K562 (cell line): ENCODE data around the gene LAPTM5. TPM values are rescaled to one million over a fixed set of nuclear protein-coding genes. Genes with fewer than 3 reads are reported as not detected.

Experiments used
- FOXJ3 ChIP-seq: sonication (generic); formaldehyde crosslinking; IDR thresholded peaks from 2 replicates; pipeline ENCODE4 v1.4.0; 2020; ENCODE audit warnings: mild to moderate bottlenecking, missing genetic modification reagents
- FUS ChIP-seq: fragments of 200-400 bp; formaldehyde crosslinking; optimal IDR thresholded peaks from 2 replicates; pipeline ENCODE3; 2017; ENCODE audit warnings: low read depth, low read length
- HIVEP1 ChIP-seq: fragments of 250-450 bp; sonication (Bioruptor Pico); IDR thresholded peaks from 2 replicates; pipeline ENCODE4 v1.4.0; 2020; ENCODE audit warnings: mild to moderate bottlenecking
- KLF1 ChIP-seq: fragments of 450-650 bp; IDR thresholded peaks from 2 replicates; pipeline ENCODE4 v1.6.1; 2016; ENCODE audit warnings: missing genetic modification characterization, missing compliant biosample characterization
- MITF ChIP-seq: IDR thresholded peaks from 2 replicates; pipeline ENCODE4 v1.6.1; 2014; ENCODE audit warnings: antibody characterized with exemption
- NRF1 ChIP-seq, 2 experiments: fragments of 450-650 bp; IDR thresholded peaks in 1 of 2; conservative IDR thresholded peaks in 1 of 2; 2 replicates each; pipeline ENCODE4 v1.6.1; 2014; ENCODE audit warnings: mild to moderate bottlenecking in 2 of 2
- PRMT5 ChIP-seq: sonication (generic); formaldehyde crosslinking; IDR thresholded peaks from 2 replicates; pipeline ENCODE4 v1.5.0; 2020; ENCODE audit warnings: missing genetic modification reagents
- PTRF ChIP-seq: fragments of 450-650 bp; IDR thresholded peaks from 2 replicates; pipeline ENCODE4 v1.6.1; 2016; ENCODE audit warnings: mild to moderate bottlenecking, missing genetic modification characterization, missing compliant biosample characterization
- PTTG1 ChIP-seq: fragments of 450-650 bp; IDR thresholded peaks from 2 replicates; pipeline ENCODE4 v1.6.1; 2016; ENCODE audit warnings: low read depth, mild to moderate bottlenecking, missing genetic modification characterization, missing compliant biosample characterization
- SLC30A9 ChIP-seq: fragments of 250-450 bp; sonication (Bioruptor Pico); IDR thresholded peaks from 2 replicates; pipeline ENCODE4 v1.8.0; 2022; ENCODE audit warnings: mild to moderate bottlenecking, moderate library complexity
- SOX6 ChIP-seq: fragments of 450-650 bp; IDR thresholded peaks from 2 replicates; pipeline ENCODE4 v1.6.1; 2014; ENCODE audit warnings: mild to moderate bottlenecking
- SP1 ChIP-seq: sonication (generic); formaldehyde crosslinking; IDR thresholded peaks from 2 replicates; pipeline ENCODE4 v1.8.1; 2022; ENCODE audit warnings: mild to moderate bottlenecking, missing genetic modification reagents
- SRF ChIP-seq, 2 experiments: fragments of 250-450, 450-650 bp in 1 of 2; sonication (Bioruptor Pico) in 1 of 2; sonication (generic) in 1 of 2; formaldehyde crosslinking; IDR thresholded peaks; 2 replicates each; pipeline versions ENCODE4 v1.5.0 to v1.5.1; 2020 to 2022; ENCODE audit warnings: mild to moderate bottlenecking in 1 of 2, missing genetic modification reagents in 1 of 2
- STAT5B ChIP-seq: fragments of 250-450 bp; sonication (Bioruptor Pico); IDR thresholded peaks from 2 replicates; pipeline ENCODE4 v1.8.0; 2021; ENCODE audit warnings: mild to moderate bottlenecking, inconsistent platforms
- TAF9B ChIP-seq: fragments of 450-650 bp; IDR thresholded peaks from 2 replicates; pipeline ENCODE4 v1.6.1; 2018; ENCODE audit warnings: mild to moderate bottlenecking; ENCODE audit not compliant: partially characterized antibody
- TCF7 ChIP-seq: sonication (generic); IDR thresholded peaks from 2 replicates; pipeline ENCODE4 v1.6.1; 2016; ENCODE audit warnings: antibody characterized with exemption, borderline replicate concordance
- ZFP1 ChIP-seq: fragments of 450-650 bp; formaldehyde crosslinking; IDR thresholded peaks from 2 replicates; pipeline ENCODE4 v1.4.0; 2020; ENCODE audit warnings: mild to moderate bottlenecking, mixed read lengths
- ZNF280A ChIP-seq: fragments of 450-650 bp; IDR thresholded peaks from 2 replicates; pipeline ENCODE4 v1.6.1; 2018; ENCODE audit warnings: mild to moderate bottlenecking, low read depth; ENCODE audit not compliant: partially characterized antibody
- ZNF586 ChIP-seq: fragments of 450-650 bp; formaldehyde crosslinking; conservative IDR thresholded peaks from 2 replicates; pipeline ENCODE4 v1.4.0; 2020; ENCODE audit warnings: mild to moderate bottlenecking, moderate library complexity
- ZNF699 ChIP-seq: fragments of 250-450 bp; sonication (Bioruptor Pico); IDR thresholded peaks from 2 replicates; pipeline ENCODE4 v1.8.0; 2021; ENCODE audit warnings: mild to moderate bottlenecking, moderate library complexity; ENCODE audit not compliant: insufficient replicate concordance
- ZNF780A ChIP-seq: fragments of 250-450 bp; sonication (Bioruptor Pico); IDR thresholded peaks from 2 replicates; pipeline ENCODE4 v1.5.0; 2021; ENCODE audit warnings: mild to moderate bottlenecking
- polyA plus RNA-seq, 8 experiments: library from polyadenylated mRNA; depleted of rRNA in 4 of 8; stranded (reverse) in 5 of 8; unstranded in 3 of 8; fragments of >200 nt; fragmentation: Nextera tagmentation in 2 of 8; fragmentation: Illumina TruSeq in 1 of 8; extraction: Ambion mirVana in 2 of 8; extraction: Trizol in 1 of 8; gene quantifications; 2 replicates each; pipeline versions ENCODE4 v1.2.1 to v1.2.3, GENCODE V29; 2011 to 2014; ENCODE audit warnings: inconsistent platforms in 1 of 8, missing spikeins in 1 of 8
- total RNA-seq, 7 experiments: library from RNA; depleted of rRNA in 6 of 7; stranded (reverse); fragments of >200 nt in 6 of 7; fragmentation: Illumina TruSeq in 2 of 7; extraction: Trizol in 2 of 7; gene quantifications; 2 replicates each; pipeline versions ENCODE4 v1.2.1 to v1.2.3, GENCODE V29; 2011 to 2021; ENCODE audit warnings: low replicate concordance in 1 of 7
- TF ChIP-seq, protein P1 (sequence below): IDR thresholded peaks from 2 replicates; pipeline ENCODE4 v1.6.1; 2012; ENCODE audit warnings: low read depth, low read length, improper control_type of control experiment, borderline replicate concordance
- TF ChIP-seq, protein P2 (sequence below): fragments of 450-650 bp; formaldehyde crosslinking; IDR thresholded peaks from 2 replicates; pipeline ENCODE4 v1.4.0; 2022; ENCODE audit warnings: missing genetic modification characterization

Gene LAPTM5
- total and polyA plus RNA-seq, 9 of the 15 experiments (the other 6 are each of a cell fraction or from before 2014, with no cell fraction given), result 2.4 to 47.3 (median 20.3) TPM

DNA sequence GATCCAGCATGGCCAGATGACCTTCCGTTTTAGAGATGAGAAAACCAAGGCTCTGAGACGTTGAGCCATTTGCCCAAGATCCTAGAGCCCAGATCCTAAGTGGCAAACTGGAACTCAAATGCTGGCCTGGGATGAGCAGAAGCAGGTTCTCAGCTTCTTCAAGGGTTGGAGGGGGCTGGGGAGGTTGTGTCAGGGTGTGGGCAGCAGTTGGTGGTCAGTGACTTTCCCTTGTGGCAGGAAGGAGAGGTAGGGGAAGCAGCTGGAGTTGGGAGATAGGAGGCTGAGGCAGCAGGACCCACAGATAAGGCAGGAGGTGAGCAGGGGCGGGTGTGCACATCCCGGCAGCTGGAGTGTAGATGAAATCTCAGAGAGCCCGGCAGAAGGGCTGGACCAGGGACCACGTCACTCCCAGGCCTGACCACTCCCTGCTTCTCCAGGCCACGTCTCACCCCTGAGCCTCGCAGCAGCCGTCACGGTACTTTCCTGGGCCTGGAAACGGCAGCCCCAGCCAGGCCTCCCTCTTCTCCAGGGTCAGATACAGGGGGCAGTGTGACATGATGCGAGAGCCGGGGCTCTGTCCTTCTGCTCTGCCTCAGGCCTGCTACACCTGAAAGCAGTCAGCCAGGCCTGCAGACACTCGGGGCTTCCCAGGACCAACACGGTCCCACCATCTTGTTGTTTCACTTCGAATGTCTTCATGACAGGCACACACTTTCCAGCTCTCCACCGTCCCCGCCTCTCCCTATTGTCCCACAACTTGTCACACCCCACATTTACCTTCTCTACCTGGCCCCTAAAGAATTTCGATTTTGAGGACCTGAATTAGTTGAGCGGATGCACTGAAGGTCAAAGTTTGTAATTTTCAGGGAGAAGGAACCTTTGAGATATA is 11.5 kb upstream of the LAPTM5 start (continued):
- TF ChIP-seq, protein P1, sequence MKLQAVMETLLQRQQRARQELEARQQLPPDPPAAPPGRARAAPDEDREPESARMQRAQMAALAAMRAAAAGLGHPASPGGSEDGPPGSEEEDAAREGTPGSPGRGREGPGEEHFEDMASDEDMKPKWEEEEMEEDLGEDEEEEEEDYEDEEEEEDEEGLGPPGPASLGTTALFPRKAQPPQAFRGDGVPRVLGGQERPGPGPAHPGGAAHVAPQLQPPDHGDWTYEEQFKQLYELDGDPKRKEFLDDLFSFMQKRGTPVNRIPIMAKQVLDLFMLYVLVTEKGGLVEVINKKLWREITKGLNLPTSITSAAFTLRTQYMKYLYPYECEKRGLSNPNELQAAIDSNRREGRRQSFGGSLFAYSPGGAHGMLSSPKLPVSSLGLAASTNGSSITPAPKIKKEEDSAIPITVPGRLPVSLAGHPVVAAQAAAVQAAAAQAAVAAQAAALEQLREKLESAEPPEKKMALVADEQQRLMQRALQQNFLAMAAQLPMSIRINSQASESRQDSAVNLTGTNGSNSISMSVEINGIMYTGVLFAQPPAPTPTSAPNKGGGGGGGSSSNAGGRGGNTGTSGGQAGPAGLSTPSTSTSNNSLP, result no peak
- TF ChIP-seq TCF7 (peak; percentile 97), ZNF780A (no peak), FUS (no peak), TAF9B (peak; percentile 96), SRF (CRISPR knock-in tag; IDR thresholded peaks at IDR 0.05) (peak; percentile 32 to 80; a peak in 2 of 4 replicates), SOX6 (peak; percentile 99), HIVEP1 (CRISPR knock-in tag) (peak; percentile 89), PTTG1 (peak; percentile 59), PRMT5 (CRISPR knock-in tag) (no peak), NRF1 (conservative IDR thresholded peaks at IDR 0.05 in 1 of 2, IDR thresholded peaks at IDR 0.05 in 1 of 2) (peak; percentile 82 to 86), ZNF586 (CRISPR knock-in tag) (no peak), SP1 (CRISPR knock-in tag) (peak; percentile 97), FOXJ3 (CRISPR knock-in tag) (no peak), ZNF280A (no peak), ZFP1 (CRISPR knock-in tag) (no peak; the same call in 1 of the 2 replicates), PTRF (tag) (peak; percentile 71), ZNF699 (no peak), MITF (peak; percentile 97), STAT5B (no peak), KLF1 (tag) (peak; percentile 98), SLC30A9 (CRISPR knock-in tag) (no peak)
- TF ChIP-seq, protein P2, sequence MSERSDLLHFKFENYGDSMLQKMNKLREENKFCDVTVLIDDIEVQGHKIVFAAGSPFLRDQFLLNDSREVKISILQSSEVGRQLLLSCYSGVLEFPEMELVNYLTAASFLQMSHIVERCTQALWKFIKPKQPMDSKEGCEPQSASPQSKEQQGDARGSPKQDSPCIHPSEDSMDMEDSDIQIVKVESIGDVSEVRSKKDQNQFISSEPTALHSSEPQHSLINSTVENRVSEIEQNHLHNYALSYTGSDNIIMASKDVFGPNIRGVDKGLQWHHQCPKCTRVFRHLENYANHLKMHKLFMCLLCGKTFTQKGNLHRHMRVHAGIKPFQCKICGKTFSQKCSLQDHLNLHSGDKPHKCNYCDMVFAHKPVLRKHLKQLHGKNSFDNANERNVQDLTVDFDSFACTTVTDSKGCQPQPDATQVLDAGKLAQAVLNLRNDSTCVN, result peak; percentile 97
